Mucosa of gallbladder (tissue), 1 donor: ENCODE data around the gene VAV2. TPM values are rescaled to one million over a fixed set of nuclear protein-coding genes. Genes with fewer than 3 reads are reported as not detected.
A peak's percentile ranks its signal among the peaks of the same experiment; 100 is the strongest.

ENCODE experiments used
- DNase-seq: peaks from one replicate; pipeline ENCODE4 v3.0.0-alpha.2; 2020; ENCODE audit warnings: low spot score
- total RNA-seq: library from RNA; stranded (reverse); gene quantifications from one replicate; pipeline ENCODE4 v1.2.1, GENCODE V29; 2021
- donor health status: DM: no; HTN: no; CAD: no.

VAV2 gene
- total RNA-seq, 1 donor from 2014 or later, result 64.4 TPM

- no peak for DNase-seq
These were observed 11.1 kb downstream of the VAV2 start for GRCh38 chr9:133980864-133981588.

GRCh38 chr9:133979921-133980863 is 11.9 kb downstream of the VAV2 start:
- DNase-seq, result no peak

GRCh38 chr9:133979273-133979920 is 12.7 kb downstream of the VAV2 start:
- no peak for DNase-seq

- DNase-seq, result no peak
These were observed 13.2 kb downstream of the VAV2 start for GRCh38 chr9:133978899-133979272.

- DNase-seq, result no peak
These were observed 13.8 kb downstream of the VAV2 start for GRCh38 chr9:133978226-133978898.

GRCh38 chr9:133977421-133978201 is 14.5 kb downstream of the VAV2 start:
- no peak for DNase-seq

GRCh38 chr9:133976887-133977286 is 15.2 kb downstream of the VAV2 start:
- DNase-seq, result no peak

GRCh38 chr9:133976191-133976861 is 15.8 kb downstream of the VAV2 start:
- no peak for DNase-seq

GRCh38 chr9:133975511-133975910 is 16.6 kb downstream of the VAV2 start:
- DNase-seq, result no peak

- DNase-seq, result no peak
These were observed 17.3 kb downstream of the VAV2 start for GRCh38 chr9:133974631-133975341.

GRCh38 chr9:133973791-133974630 is 18.1 kb downstream of the VAV2 start:
- DNase-seq, result peak; percentile 56

- no peak for DNase-seq
These were observed 18.9 kb downstream of the VAV2 start for GRCh38 chr9:133973111-133973790.

- DNase-seq, result no peak
These were observed 19.9 kb downstream of the VAV2 start for GRCh38 chr9:133971981-133972941.

GRCh38 chr9:133971121-133971951 is 20.8 kb downstream of the VAV2 start:
- no peak for DNase-seq

- DNase-seq, result no peak
These were observed 21.5 kb downstream of the VAV2 start for GRCh38 chr9:133970581-133971058.
